HG03460 (cell line): Measurements from ENCODE around the gene ZNF618.

Experiments
- ATAC-seq: cut with Tn5 transposase; IDR thresholded peaks from one replicate; pipeline ENCODE4 v1.9.1; 2021; ENCODE audit not compliant: unreplicated experiment

Gene ZNF618, protein sequence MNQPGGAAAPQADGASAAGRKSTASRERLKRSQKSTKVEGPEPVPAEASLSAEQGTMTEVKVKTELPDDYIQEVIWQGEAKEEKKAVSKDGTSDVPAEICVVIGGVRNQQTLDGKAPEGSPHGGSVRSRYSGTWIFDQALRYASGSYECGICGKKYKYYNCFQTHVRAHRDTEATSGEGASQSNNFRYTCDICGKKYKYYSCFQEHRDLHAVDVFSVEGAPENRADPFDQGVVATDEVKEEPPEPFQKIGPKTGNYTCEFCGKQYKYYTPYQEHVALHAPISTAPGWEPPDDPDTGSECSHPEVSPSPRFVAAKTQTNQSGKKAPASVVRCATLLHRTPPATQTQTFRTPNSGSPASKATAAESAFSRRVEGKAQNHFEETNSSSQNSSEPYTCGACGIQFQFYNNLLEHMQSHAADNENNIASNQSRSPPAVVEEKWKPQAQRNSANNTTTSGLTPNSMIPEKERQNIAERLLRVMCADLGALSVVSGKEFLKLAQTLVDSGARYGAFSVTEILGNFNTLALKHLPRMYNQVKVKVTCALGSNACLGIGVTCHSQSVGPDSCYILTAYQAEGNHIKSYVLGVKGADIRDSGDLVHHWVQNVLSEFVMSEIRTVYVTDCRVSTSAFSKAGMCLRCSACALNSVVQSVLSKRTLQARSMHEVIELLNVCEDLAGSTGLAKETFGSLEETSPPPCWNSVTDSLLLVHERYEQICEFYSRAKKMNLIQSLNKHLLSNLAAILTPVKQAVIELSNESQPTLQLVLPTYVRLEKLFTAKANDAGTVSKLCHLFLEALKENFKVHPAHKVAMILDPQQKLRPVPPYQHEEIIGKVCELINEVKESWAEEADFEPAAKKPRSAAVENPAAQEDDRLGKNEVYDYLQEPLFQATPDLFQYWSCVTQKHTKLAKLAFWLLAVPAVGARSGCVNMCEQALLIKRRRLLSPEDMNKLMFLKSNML

DNA sequence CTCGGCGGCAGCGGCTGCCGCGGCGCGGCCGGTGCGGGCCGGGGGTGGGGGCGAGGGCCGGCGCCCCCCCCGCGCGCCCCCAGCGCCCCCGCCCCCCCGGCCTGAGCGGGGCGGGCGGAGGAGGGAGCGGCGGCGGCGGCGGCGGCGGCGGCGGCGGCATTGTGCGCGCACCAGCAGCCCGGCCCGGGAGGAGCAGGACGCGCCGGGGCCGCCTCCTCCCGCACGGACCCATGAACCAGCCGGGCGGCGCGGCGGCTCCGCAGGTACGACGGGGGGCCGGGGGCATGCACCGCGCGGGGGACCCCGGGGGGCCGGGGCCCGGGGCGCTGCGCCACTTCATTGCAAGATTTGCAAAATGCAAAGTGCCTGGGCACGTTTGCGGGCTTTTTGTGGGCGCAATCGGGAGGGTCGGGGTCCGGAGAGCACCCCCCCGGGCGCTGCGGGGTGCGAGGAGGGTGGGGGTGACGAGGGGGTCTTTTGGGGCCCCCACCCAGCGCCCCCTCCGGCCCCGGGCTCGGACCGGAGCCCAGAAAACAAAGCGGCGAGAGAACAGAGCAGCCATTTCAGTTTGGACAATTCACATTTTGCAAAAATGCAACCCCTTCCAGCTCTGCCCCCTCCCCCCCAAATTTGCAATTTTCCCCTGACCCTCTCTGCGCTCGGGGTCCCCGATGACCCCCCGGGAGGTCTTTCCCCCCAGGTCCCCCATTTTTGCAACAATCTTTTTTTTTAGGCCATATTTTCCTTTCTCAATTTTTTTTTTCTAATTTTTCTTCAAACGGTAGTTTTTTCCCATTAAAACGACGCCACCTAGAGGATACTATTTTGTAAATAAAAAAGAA lies at the start of gene ZNF618:
Gene ZNF618, plus strand, starts transcription at position 159 of the 842 bp plus-strand sequence. Its CDS starts 72 bp downstream, at position 231.
- no peak for ATAC-seq

DNA sequence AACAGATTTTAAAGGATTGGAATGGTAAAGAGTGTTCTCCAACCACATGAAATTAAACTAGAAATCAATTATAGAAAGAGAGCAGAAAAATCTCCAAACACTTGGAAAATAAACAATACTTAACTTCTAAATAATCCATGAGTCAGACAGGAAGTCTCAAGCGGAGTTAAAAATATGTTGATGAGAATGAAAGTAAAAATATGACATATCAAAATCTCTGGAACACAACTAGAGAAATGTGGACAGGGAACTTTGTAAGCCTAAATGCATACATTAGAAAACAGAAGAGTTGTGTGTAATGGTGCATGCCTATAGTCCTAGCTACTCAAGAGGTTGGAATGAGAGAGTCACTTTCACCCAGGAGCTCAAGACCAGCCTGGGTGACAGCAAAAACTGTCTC lies 47.9 kb upstream of the ZNF618 start:
- no peak for ATAC-seq

DNA sequence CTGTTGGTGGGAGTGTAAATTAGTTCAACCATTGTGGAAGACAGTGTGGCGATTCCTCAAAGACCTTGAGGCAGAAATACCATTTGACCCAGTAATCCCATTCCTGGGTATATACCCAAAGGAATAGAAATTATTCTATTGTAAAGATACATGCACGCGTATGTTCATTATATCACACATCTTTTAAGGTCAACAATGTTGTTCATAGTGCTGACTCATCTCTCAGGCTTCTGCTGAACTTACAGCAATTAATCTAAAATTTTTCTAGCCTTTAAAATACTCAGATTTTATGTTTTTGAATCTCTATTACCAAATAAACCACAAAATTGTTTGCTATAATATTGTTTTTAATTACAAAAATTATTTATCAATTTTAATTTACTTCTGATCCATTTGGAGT lies 38.8 kb upstream of the ZNF618 start:
- no peak for ATAC-seq

DNA sequence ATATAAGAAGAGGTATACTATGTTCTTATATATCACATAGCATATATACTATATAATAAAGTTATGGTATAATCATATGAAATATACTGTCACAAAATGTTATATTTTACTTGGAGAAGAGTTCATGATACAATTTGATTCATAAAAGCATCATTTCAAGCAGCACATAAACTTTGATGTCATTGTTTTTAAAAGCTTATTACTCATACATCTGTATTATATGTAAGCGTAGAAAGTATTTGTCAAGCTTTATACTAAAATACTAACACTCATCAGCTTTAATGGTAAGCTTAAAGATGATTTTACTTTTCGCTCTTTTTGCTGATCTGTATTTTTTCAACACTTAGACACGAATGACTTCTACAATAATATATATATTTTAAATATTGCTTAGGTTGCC lies 34.0 kb upstream of the ZNF618 start:
- no peak for ATAC-seq

DNA sequence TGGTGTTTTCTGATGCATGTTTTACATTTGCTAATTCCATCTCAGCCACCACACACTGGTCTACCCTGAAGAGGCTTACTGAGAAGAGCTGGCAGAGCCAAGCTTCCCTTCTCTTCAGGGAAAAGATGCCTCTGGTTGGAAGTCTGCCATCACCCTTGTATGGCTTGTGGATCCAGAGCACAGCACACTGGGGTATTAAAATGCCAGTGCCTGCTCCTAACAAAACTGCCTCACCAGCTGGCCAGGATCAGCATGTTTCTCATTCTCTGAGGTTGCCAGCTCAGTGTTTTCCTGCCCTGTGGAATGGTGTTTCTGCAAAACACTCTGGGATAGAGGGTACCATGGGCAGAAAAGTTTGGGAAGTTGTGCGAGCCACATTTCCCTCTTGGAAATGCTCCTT lies 31.6 kb upstream of the ZNF618 start:
- ATAC-seq, result no peak

DNA sequence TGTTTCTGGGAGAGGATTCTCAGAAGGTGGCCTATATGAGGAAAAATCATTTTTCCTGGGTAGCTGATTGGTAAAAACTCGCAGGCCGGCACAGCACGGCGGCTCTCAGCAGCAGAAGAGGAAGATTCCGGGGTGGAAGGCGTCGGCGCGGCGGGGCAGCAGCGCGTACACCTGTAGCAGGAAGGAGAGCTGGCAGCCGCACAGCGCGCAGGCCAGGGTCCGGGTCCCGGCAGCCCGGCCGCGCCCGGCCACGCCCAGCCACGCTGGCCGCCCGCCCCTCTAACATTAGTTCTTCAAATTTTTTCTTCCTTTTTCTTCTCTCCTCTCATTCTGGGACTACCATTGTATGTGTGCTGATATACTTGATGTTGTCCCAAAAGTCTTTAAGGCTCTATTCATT lies 24.8 kb upstream of the ZNF618 start:
- ATAC-seq, result no peak

DNA sequence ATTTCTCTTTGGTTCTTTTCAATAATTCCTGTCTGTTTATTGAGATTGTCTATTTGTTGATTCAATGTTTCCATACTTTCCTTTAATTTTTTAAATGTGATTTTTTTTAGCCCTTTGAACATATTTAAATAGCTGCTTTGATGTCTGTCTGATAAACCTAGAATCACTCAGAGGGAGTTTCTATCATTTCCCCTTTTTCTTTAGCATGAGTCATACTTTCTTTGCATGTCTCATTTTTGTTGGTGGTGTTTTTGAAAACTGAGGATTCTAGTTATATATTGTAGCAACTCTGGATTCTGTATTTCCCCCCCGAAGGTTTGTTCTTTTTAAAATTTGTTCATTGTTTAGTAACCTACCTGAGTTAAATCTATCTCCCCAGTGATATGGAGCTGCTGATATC lies 24.2 kb upstream of the ZNF618 start:
- ATAC-seq, result no peak

DNA sequence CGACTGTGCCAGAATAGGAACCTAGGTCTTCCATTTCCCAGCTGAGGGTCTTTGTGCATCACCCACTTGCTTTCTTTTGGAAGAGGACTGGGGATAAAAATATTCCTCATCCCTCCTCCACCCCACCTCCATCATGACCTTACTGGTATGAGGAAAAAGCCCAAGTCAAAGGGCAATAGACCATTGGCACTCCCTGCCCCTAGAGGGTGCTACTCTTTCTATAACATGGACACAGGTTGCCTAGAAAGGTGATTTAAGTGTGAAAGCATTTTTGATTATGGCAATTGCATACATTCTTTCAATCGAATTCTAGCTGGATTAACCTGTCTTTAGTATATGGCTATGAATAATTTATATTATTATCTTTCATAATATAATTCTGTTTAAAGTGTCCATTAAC lies 22.8 kb upstream of the ZNF618 start:
- ATAC-seq, result no peak

DNA sequence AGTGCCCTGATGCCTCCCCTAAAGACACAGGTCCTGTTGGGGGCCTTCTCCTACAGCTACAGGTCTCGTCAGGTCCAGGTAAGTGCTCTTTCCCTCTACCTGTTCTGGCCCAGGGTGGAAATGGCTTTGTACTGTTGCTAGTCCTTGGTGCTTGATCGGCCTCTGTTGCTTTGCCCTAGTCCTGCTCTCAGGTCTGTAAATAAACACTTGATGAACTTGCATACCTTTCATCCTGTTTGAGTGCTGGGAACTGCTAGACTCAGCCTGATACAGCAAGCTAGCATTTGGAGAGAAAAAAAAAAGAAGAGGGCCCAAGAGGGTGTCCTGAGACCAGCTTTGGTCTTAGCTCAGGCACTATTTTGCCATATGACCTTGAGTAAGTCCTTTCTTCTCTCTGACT lies 21.8 kb upstream of the ZNF618 start:
- ATAC-seq, result no peak

DNA sequence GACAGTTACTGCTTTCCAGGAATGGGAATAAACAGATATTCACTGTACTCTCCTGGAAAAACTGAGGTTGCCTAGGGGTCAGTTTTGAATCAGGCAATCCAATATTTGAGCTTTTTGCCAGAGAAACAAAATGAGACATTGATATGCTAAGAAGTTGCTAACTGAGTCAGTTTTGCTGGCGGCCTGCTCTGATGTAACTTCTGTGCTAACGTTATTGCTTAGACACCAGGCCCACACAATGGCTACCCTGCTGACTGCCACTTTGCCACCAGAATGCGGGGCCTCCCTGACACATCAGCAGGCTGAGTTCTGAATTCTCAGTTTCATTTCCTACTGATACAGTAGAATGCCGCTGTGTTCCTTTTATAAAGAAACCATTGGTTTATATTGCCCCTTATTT lies 18.2 kb upstream of the ZNF618 start:
- no peak for ATAC-seq

DNA sequence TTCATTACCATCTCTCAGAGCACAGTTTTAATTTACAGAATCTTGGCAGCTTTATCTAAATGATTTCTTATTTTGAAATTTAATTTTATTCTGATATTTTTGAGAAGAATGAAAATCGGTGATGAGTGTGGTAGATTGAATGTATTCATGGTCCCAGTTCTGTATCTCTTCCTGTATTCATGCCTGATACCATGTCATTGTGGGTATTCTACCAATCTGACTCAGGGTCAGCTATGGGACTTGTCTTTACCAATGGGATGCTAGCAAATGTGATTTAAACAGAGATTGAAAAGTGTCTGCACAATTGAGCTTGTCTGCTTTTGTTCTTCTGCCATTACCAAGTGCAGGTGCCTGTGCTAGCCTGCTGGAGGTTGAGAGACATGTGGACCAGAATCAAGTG lies 17.8 kb upstream of the ZNF618 start:
- no peak for ATAC-seq

DNA sequence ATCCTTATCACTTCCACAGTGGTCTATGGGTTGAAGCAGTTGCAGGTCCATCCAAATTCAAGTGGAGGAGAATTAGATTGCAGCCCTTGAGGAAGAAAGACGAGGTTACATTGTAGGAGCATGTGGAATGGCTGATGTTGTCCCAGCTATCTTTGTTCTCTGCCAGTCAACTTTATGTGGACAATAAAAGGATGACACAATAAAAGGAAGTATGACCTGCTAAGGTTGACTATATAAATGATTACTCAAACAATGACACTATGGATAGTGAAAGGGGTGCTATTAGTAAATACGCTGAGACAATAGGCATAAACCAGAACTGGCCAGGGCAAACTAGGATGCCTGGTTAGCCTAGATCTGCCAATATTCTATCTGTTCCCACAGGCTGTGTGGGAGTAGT lies 12.8 kb upstream of the ZNF618 start:
- no peak for ATAC-seq

DNA sequence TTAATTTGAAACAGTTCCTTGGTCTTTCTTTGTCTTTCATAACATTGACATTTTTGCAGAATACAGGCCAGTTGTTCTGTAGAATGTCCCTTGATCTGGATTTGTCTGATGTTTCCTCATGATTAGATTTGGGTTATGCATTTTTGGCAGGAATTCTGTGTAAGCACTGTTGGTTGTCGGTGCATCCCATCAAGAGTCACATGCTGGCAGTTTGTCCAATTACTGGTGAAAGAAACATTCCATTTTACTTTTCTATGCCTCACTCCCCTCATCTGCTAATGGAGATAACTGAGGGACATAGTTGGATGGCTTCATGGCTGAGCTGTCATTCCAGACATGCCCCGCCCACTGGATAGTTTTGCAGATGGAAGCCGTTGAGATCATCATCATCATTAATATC lies 7.6 kb upstream of the ZNF618 start:
- ATAC-seq, result no peak

DNA sequence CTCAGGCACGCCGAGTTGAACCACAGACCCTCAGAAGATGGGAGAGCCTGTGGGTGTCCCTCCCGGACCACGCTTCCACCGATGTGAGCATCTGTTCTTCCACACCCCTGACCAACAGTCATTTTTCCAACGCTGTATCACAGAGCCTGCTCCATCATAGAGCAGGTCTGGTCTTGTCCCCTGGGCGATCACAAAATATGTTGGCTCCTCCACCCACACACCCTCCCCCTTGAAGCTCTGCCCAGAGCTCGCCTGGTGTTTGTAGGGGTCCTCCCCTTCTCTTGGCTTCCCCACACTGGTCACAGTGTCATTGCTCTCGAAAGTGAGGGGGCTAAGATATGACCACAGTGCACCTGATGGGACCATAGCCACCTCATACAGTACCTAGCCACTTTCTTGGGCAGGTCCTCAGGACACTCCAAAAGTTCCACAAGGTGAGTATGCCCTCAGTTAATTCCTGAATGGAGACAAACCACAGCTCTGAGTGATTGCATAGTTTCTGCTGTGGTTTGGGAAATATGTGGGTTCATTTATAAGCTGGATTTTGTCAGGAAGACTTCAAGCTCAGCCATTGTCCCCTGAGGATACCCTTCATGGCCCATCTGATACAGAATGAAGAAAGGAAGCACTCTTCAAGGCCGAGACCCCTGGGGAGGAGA lies 3.5 kb upstream of the ZNF618 start:
- ATAC-seq, result no peak

DNA sequence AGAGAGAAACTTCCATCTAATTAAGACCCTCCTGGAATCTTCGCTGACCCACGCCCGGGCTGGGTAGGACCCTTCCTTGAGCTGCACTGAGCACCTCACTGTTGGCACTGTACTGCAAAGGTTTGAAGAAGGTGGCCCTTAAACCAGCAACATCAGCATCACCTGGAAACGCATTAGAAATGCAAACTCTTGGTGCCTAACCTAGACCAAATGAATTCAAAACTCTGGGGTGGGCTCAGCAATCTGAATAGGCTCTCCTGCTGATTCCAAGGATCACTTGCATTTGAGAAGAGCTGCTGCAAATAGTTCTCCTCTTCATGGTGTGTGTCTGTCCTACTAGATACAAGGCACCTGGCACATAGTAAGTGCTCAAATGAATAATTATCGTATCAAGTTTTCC lies 2.7 kb upstream of the ZNF618 start:
- ATAC-seq, result no peak

DNA sequence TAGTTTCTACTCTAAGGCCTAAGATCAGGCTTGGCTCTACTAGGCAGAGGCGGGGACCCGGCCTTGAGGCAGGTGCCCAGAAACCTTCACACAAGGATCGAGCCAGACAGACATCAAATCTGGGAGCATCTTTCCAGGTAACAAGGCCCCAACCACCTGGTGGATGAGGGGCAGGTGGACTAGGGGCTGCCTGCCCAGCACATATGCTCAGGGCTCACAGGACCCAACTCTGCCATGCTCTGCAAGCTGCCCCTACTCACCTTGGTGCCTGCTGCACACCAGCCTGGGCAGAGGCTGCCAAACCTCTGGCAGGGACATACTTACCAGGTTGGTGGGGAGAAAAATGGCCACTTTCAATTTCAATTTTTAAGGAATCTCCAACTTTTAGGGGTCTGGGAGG lies 2.2 kb upstream of the ZNF618 start:
- ATAC-seq, result no peak

DNA sequence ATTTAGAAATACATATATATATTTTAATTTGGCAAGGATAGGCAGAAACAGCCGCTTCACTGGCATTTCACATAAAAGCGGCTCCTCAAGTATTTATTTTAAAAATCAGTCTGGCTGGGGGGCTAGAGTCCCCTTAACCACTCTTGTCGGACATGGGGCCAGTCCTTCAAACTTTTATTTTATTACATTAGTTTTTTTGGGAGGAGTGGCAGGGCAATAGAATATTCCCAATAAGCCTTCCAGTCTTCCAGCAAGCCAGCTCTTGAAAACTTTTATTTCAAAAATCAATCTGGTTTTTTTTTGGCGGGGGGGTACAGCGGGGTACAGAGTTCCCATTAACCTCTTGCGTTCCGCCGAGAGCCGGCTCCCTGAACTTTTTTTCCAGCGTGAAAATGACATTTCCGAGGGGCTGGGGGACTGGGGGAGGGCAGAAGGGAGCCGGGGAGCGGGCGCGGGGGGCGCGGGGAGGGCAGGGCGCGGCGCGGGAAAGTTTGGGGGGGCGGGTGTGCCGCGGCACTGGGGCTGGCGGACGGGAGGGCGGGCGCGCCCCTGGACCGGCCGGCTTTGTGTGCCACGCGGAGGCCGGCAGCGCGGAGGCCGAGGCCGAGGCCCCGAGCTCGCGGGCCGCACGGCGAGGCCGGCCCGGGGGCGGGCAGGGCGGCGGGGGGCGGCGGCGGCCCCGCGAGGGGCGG lies 504 bp upstream of the ZNF618 start:
- ATAC-seq, result no peak

DNA sequence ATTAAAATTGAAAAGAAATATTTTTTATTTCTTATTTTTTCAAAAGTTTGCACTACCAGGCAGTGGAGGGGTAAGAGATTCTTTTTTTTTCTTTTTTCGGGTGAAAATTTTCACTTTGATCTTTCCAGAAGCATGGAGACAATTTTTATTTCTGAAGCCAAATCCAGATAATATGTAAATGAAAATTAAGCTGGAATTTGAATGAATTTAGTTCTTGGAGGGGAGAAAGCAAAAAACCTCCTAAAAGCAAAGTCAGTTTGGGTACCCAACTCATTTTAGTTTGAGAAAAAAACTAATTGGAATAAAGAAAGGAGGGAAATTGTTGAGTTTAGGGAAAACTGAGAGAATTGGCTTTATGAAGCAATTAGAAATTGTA lies 872 bp downstream of the ZNF618 start:
- no peak for ATAC-seq

DNA sequence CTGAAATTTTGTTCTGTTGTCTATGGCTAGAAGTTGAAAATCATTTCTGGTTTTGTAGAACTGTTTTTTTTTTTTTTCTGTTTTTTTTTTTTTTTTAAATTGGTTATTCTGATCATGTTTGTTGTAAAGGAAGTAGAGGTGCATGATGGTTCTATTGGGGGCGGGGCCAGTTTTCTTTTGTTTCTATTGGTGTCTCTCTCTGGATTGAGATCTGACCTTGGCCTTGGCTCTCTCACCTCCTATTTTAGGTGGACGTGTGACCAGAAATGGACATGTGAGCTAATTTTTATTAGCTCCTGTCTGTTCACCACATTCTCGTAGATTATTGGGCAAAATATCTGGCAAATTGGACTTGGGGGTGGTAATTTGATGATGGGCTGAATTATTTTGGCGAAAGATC lies 3.2 kb downstream of the ZNF618 start:
- no peak for ATAC-seq

DNA sequence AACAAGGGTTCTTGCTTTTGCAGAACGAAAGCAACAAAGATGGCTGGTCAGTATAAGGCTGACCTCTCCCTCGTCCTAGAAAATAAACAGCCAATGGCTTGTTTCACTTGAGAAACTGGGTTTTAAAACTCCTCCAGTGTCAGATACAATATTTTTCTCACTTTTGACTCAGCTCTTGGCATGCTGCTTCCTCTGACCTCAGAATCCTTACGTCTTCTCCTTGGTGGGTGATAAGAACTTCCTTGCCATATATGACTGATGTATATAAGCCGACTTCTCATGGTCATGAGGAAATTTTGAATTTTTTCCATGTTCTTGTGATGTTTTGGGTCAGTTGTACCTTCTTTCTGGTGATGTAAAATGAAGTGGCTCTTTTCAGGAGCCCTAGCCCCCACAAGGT lies 3.8 kb downstream of the ZNF618 start:
- no peak for ATAC-seq
